Vagina (tissue), 2 donors: Measurements from ENCODE around the gene CSTF1.

Experiments
- POLR2A ChIP-seq, 2 donors: fragments of 450-650 bp; IDR thresholded peaks; one replicate each; pipeline ENCODE4 v1.6.1; 2017; ENCODE audit warnings: antibody characterized with exemption in 2 of 2, mild to moderate bottlenecking in 2 of 2, moderate library complexity in 2 of 2
- POLR2AphosphoS5 ChIP-seq, 2 donors: sonication (generic); formaldehyde crosslinking; IDR thresholded peaks; one replicate each; pipeline ENCODE4 v1.9.0; 2017; ENCODE audit warnings: antibody characterized with exemption in 2 of 2, mild to moderate bottlenecking in 2 of 2, low read depth in 1 of 2; ENCODE audit not compliant: insufficient read depth in 1 of 2
- TF ChIP-seq, protein P1 (sequence below), 3 experiments: fragments of 450-650 bp in 2 of 3; fragments of 200-600 bp in 1 of 3; sonication (generic) in 1 of 3; IDR thresholded peaks; one replicate each; pipeline ENCODE4 v1.5.1; 2017 to 2019; ENCODE audit warnings: antibody characterized with exemption in 3 of 3, mild to moderate bottlenecking in 2 of 3, moderate library complexity in 2 of 3

DNA sequence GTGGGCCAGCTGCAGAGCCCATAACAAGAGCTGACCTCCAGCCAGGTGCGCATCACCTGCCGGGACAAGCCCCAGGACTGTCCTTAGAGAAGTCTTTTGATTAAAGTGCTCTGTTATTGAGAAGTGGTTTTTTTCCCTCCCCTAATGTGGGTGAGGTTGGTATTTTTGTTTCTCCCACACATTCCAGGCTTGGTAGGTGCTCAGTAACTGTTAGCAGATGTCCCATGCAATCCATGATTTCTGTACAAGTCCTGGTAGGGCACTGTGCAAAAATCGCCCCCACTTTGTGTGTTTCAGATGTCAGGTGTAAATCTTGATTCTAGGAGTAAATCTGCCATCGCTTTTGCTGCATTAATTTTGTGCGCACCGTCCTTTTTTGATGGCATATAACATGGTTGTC, 29.0 kb upstream of the CSTF1 start:
- TF ChIP-seq, protein P1, sequence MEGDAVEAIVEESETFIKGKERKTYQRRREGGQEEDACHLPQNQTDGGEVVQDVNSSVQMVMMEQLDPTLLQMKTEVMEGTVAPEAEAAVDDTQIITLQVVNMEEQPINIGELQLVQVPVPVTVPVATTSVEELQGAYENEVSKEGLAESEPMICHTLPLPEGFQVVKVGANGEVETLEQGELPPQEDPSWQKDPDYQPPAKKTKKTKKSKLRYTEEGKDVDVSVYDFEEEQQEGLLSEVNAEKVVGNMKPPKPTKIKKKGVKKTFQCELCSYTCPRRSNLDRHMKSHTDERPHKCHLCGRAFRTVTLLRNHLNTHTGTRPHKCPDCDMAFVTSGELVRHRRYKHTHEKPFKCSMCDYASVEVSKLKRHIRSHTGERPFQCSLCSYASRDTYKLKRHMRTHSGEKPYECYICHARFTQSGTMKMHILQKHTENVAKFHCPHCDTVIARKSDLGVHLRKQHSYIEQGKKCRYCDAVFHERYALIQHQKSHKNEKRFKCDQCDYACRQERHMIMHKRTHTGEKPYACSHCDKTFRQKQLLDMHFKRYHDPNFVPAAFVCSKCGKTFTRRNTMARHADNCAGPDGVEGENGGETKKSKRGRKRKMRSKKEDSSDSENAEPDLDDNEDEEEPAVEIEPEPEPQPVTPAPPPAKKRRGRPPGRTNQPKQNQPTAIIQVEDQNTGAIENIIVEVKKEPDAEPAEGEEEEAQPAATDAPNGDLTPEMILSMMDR (IDR thresholded peaks at IDR 0.05): no peak
- TF ChIP-seq POLR2A (IDR thresholded peaks at IDR 0.05) (no peak), POLR2AphosphoS5 (IDR thresholded peaks at IDR 0.05; ENCODE audit: insufficient read depth in 1 of 2, low read depth in 1 of 2) (no peak)
